Smooth muscle cell (in vitro differentiated cells): Measurements from ENCODE around the gene RIMS4. TPM values are rescaled to one million over a fixed set of nuclear protein-coding genes. Genes with fewer than 3 reads are reported as not detected.

Experiments used
- DNase-seq: peaks from one replicate; lab custom pipeline; 2025; ENCODE audit not compliant: unreplicated experiment; lab: John Stamatoyannopoulos, UW
- H2AFZ ChIP-seq: fragments of 200-600 bp; sonication (generic); 2 replicates; pipeline ENCODE4 v1.6.0; 2016; ENCODE audit warnings: antibody characterized with exemption, low read depth, mild to moderate bottlenecking
- H3F3A ChIP-seq: fragments of 200-600 bp; sonication (generic); 2 replicates; pipeline ENCODE4 v1.6.0; 2017; ENCODE audit warnings: antibody characterized with exemption, low read depth
- H3K27ac ChIP-seq: fragments of 200-600 bp; sonication (generic); 2 replicates; pipeline ENCODE4 v1.5.1; 2016; ENCODE audit warnings: low read depth, mild to moderate bottlenecking
- H3K27me3 ChIP-seq: fragments of 200-600 bp; sonication (generic); 2 replicates; pipeline ENCODE4 v1.6.1; 2016; ENCODE audit warnings: low read depth, mild to moderate bottlenecking
- H3K36me3 ChIP-seq: fragments of 200-600 bp; sonication (generic); 2 replicates; pipeline ENCODE4 v1.5.1; 2016; ENCODE audit warnings: low read depth
- H3K4me1 ChIP-seq: fragments of 200-600 bp; sonication (generic); 2 replicates; pipeline ENCODE4 v1.5.1; 2016; ENCODE audit warnings: low read depth
- H3K4me2 ChIP-seq: fragments of 200-600 bp; sonication (generic); 2 replicates; pipeline ENCODE4 v1.6.0; 2016; ENCODE audit warnings: mild to moderate bottlenecking
- H3K4me3 ChIP-seq: fragments of 200-600 bp; sonication (generic); 2 replicates; pipeline ENCODE4 v1.5.1; 2016; ENCODE audit warnings: mild to moderate bottlenecking
- H3K79me2 ChIP-seq: fragments of 200-600 bp; sonication (generic); 2 replicates; pipeline ENCODE4 v1.6.0; 2016; ENCODE audit warnings: low read depth, mild to moderate bottlenecking
- H3K9ac ChIP-seq: fragments of 200-600 bp; sonication (generic); 2 replicates; pipeline ENCODE4 v1.6.0; 2016; ENCODE audit warnings: low read depth
- H3K9me3 ChIP-seq: fragments of 200-600 bp; sonication (generic); replicated peaks from 2 replicates; pipeline ENCODE4 v1.5.1; 2016; ENCODE audit warnings: low read depth
- H4K20me1 ChIP-seq: fragments of 200-600 bp; sonication (generic); 2 replicates; pipeline ENCODE4 v1.6.0; 2016; ENCODE audit warnings: low read depth
- WGBS: methylation state at CpG from one replicate; pipeline ENCODE4 v1.1.7; 2016; ENCODE audit warnings: low lambda C conversion rate; 5-methylcytosine and 5-hydroxymethylcytosine counted together
- polyA plus RNA-seq: library from polyadenylated mRNA; unstranded; fragments of >200 nt; fragmentation: Nextera tagmentation; extraction: Ambion mirVana; gene quantifications from 2 replicates; pipeline ENCODE4 v1.2.1, GENCODE V29; 2016
- total RNA-seq: library from RNA; depleted of rRNA; stranded (reverse); fragments of >200 nt; gene quantifications from 2 replicates; pipeline ENCODE4 v1.2.3, GENCODE V29; 2014
- TF ChIP-seq, protein P1 (sequence below): fragments of 200-600 bp; sonication (generic); IDR thresholded peaks from 2 replicates; pipeline ENCODE4 v1.5.1; 2017; ENCODE audit warnings: borderline replicate concordance, mild to moderate bottlenecking, antibody characterized with exemption; ENCODE audit not compliant: insufficient read depth, poor library complexity, severe bottlenecking

RIMS4 gene
- total and polyA plus RNA-seq, 2 experiments from 2014 or later: not detected

GRCh38 chr20:44836601-44837120 is 26.3 kb upstream of the RIMS4 start:
- H3K4me1 ChIP-seq: no peaks in the 10 kb centered on the region
- H3K4me2 ChIP-seq: no peak overlapping the region
- WGBS: 94% methylated on average over 12 of the region's 12 CpGs
- no peak overlapping the region for H3K27ac ChIP-seq
- H3K27me3 ChIP-seq: peaks cover 11% of the 10 kb centered on the region
- H3K9ac ChIP-seq: no peak overlapping the region
- H3K4me3 ChIP-seq: no peak overlapping the region
- H4K20me1 ChIP-seq: no peaks in the 10 kb centered on the region
- H3K9me3 ChIP-seq: no peaks in the 10 kb centered on the region
- H3F3A ChIP-seq: no peaks in the 10 kb centered on the region
- DNase-seq: no peak
- no peaks in the 10 kb centered on the region for H3K79me2 ChIP-seq
- H2AFZ ChIP-seq: no peak overlapping the region
- no peaks in the 10 kb centered on the region for H3K36me3 ChIP-seq
- TF ChIP-seq, protein P1, sequence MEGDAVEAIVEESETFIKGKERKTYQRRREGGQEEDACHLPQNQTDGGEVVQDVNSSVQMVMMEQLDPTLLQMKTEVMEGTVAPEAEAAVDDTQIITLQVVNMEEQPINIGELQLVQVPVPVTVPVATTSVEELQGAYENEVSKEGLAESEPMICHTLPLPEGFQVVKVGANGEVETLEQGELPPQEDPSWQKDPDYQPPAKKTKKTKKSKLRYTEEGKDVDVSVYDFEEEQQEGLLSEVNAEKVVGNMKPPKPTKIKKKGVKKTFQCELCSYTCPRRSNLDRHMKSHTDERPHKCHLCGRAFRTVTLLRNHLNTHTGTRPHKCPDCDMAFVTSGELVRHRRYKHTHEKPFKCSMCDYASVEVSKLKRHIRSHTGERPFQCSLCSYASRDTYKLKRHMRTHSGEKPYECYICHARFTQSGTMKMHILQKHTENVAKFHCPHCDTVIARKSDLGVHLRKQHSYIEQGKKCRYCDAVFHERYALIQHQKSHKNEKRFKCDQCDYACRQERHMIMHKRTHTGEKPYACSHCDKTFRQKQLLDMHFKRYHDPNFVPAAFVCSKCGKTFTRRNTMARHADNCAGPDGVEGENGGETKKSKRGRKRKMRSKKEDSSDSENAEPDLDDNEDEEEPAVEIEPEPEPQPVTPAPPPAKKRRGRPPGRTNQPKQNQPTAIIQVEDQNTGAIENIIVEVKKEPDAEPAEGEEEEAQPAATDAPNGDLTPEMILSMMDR: no peak

- H2AFZ ChIP-seq: no peak overlapping the region
- DNase-seq: no peak
- H3K4me2 ChIP-seq: no peak overlapping the region
- TF ChIP-seq, protein P1: no peak
- H3K79me2 ChIP-seq: no peaks in the 10 kb centered on the region
- no peak overlapping the region for H3K4me3 ChIP-seq
- no peaks in the 10 kb centered on the region for H4K20me1 ChIP-seq
- no peaks in the 10 kb centered on the region for H3F3A ChIP-seq
- no peak overlapping the region for H3K27ac ChIP-seq
- H3K9me3 ChIP-seq: no peaks in the 10 kb centered on the region
- no peaks in the 10 kb centered on the region for H3K36me3 ChIP-seq
- H3K27me3 ChIP-seq: peaks cover 11% of the 10 kb centered on the region
- 70% methylated on average over 7 of the region's 7 CpGs for WGBS
- no peak overlapping the region for H3K9ac ChIP-seq
- H3K4me1 ChIP-seq: no peaks in the 10 kb centered on the region
Observed at GRCh38 chr20:44835661-44836221, 25.4 kb upstream of the RIMS4 start.

GRCh38 chr20:44835116-44835515 is 24.8 kb upstream of the RIMS4 start:
- H3K27me3 ChIP-seq: peaks cover 11% of the 10 kb centered on the region
- no peaks in the 10 kb centered on the region for H3K36me3 ChIP-seq
- no peaks in the 10 kb centered on the region for H3K9me3 ChIP-seq
- no peak overlapping the region for H3K4me2 ChIP-seq
- H3K79me2 ChIP-seq: no peaks in the 10 kb centered on the region
- WGBS: 88% methylated on average over 1 of the region's 1 CpG
- no peaks in the 10 kb centered on the region for H4K20me1 ChIP-seq
- no peak for DNase-seq
- no peak overlapping the region for H3K27ac ChIP-seq
- H3K9ac ChIP-seq: no peak overlapping the region
- no peak overlapping the region for H2AFZ ChIP-seq
- no peaks in the 10 kb centered on the region for H3K4me1 ChIP-seq
- TF ChIP-seq, protein P1: no peak
- no peak overlapping the region for H3K4me3 ChIP-seq
- no peaks in the 10 kb centered on the region for H3F3A ChIP-seq

DNA sequence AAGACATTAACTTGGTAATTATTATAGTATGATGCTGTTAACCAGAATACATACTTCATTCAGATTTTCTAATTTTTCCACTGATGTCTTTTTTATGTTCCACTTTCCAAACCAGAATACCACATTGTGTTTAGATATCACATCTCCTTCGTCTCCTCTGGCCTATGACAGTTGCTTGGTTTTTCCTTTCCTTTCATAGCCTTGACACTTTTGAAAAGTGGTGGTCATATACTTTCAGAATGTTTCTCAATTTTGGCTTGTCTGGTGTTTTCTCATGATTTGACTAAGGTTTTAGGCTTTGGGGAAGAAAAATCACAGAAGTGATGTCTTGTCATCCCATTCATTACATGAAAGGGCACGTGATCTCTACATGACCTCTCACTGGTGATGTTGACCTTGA is 24.3 kb upstream of the RIMS4 start:
- no peak overlapping the region for H3K4me2 ChIP-seq
- H3K9me3 ChIP-seq: no peaks in the 10 kb centered on the region
- no peaks in the 10 kb centered on the region for H3K36me3 ChIP-seq
- TF ChIP-seq, protein P1: no peak
- DNase-seq: no peak
- no peaks in the 10 kb centered on the region for H4K20me1 ChIP-seq
- no peak overlapping the region for H2AFZ ChIP-seq
- H3K79me2 ChIP-seq: no peaks in the 10 kb centered on the region
- H3K9ac ChIP-seq: no peak overlapping the region
- no peaks in the 10 kb centered on the region for H3K4me1 ChIP-seq
- WGBS: 89% methylated on average over 2 of the region's 2 CpGs
- no peak overlapping the region for H3K4me3 ChIP-seq
- no peaks in the 10 kb centered on the region for H3F3A ChIP-seq
- H3K27ac ChIP-seq: no peak overlapping the region
- peaks cover 11% of the 10 kb centered on the region for H3K27me3 ChIP-seq
